Measurements from ENCODE around the gene TMPRSS12.

DNA sequence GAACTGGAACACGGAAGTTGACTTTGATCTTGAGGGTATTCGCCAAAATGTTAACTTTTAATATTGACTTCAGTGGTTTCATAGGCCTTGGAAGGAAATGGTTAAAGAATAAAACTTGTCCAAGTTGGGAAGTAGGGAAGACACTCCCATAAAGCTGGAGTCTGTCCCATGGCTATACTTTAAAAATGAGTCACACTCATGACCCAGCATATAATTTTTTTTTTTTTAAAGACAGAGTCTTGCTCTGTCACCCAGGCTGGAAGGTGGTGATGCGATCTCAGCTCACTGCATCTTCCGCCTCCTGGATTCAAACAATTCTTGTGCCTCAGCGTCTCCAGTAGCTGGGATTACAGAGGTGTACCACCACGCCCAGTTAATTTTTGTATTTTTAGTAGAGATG is 19.6 kb downstream of the TMPRSS12 start:
- TF ChIP-seq ARNT (IDR thresholded peaks at IDR 0.05) (no peak), FOXA1 (IDR thresholded peaks at IDR 0.05) (no peak), SP1 (IDR thresholded peaks at IDR 0.05) (no peak), FOXM1 (IDR thresholded peaks at IDR 0.05; ENCODE audit: borderline replicate concordance) (no peak), SUZ12 (IDR thresholded peaks at IDR 0.05) (no peak), NFRKB (IDR thresholded peaks at IDR 0.05) (no peak), HDGF (IDR thresholded peaks at IDR 0.05; ENCODE audit: borderline replicate concordance) (no peak)

All from HEK293T (cell line).